Keratinocyte (primary cell): Measurements from ENCODE around the gene P2RY11. TPM values are rescaled to one million over a fixed set of nuclear protein-coding genes. Genes with fewer than 3 reads are reported as not detected.

ENCODE experiments used
- DNase-seq: peaks from one replicate; pipeline ENCODE4 v3.0.0-alpha.2; 2011; ENCODE audit warnings: low read depth, missing footprints, low spot score
- FAIRE-seq: peaks from 2 replicates; lab custom pipeline; 2011; peaks lifted over from hg19 to GRCh38; lab: Jason Lieb, UNC
- H2AFZ ChIP-seq: 2 replicates; pipeline ENCODE4 v1.6.0; 2012; ENCODE audit warnings: low read length, control low read depth, inconsistent platforms; ENCODE audit not compliant: control insufficient read depth
- H3K27ac ChIP-seq: 2 replicates; pipeline ENCODE4 v1.5.1; 2011; ENCODE audit warnings: low read length; ENCODE audit not compliant: control insufficient read depth, insufficient read depth
- H3K27me3 ChIP-seq: 3 replicates; pipeline ENCODE4 v1.6.0; 2011; ENCODE audit warnings: low read length; ENCODE audit not compliant: control insufficient read depth, insufficient read depth; ENCODE audit errors: extremely low read depth
- H3K36me3 ChIP-seq, 2 experiments: 2 replicates in 1 of 2; 3 replicates in 1 of 2; pipeline ENCODE4 v1.5.1; 2011; ENCODE audit warnings: low read length in 2 of 2, mild to moderate bottlenecking in 1 of 2; ENCODE audit not compliant: control insufficient read depth in 2 of 2, insufficient read depth in 2 of 2; ENCODE audit errors: extremely low read depth in 1 of 2
- H3K4me1 ChIP-seq: 3 replicates; pipeline ENCODE4 v1.5.1; 2011; ENCODE audit warnings: low read length; ENCODE audit not compliant: control insufficient read depth, insufficient read depth; ENCODE audit errors: extremely low read depth
- H3K4me2 ChIP-seq: 3 replicates; pipeline ENCODE4 v1.6.0; 2011; ENCODE audit warnings: low read depth, low read length; ENCODE audit not compliant: control insufficient read depth, insufficient read depth; ENCODE audit errors: extremely low read depth
- H3K4me3 ChIP-seq, 3 experiments: fragments of 200-600 bp in 1 of 3; sonication (generic) in 1 of 3; 2 replicates in 2 of 3; 3 replicates in 1 of 3; pipeline ENCODE4 v1.5.1; 2011 to 2016; ENCODE audit warnings: low read length in 3 of 3, mild to moderate bottlenecking in 3 of 3, control low read depth in 2 of 3, inconsistent platforms in 1 of 3, low read depth in 1 of 3, mixed read lengths in 1 of 3, mixed run types in 1 of 3, moderate library complexity in 1 of 3; ENCODE audit not compliant: control insufficient read depth in 2 of 3, insufficient read depth in 2 of 3; ENCODE audit errors: extremely low read depth in 1 of 3
- H3K79me2 ChIP-seq: 2 replicates; pipeline ENCODE4 v1.6.0; 2012; ENCODE audit warnings: low read length; ENCODE audit not compliant: control insufficient read depth, insufficient read depth
- H3K9ac ChIP-seq: 3 replicates; pipeline ENCODE4 v1.6.0; 2011; ENCODE audit warnings: low read length; ENCODE audit not compliant: control insufficient read depth, insufficient read depth; ENCODE audit errors: extremely low read depth
- H3K9me1 ChIP-seq: 3 replicates; pipeline ENCODE4 v1.6.0; 2011; ENCODE audit warnings: low read length; ENCODE audit not compliant: control insufficient read depth, insufficient read depth; ENCODE audit errors: extremely low read depth
- H3K9me3 ChIP-seq: 2 replicates; pipeline ENCODE4 v1.5.1; 2012; ENCODE audit warnings: low read depth, low read length; ENCODE audit not compliant: control insufficient read depth
- H4K20me1 ChIP-seq: 3 replicates; pipeline ENCODE4 v1.6.0; 2011; ENCODE audit warnings: low read length; ENCODE audit not compliant: control insufficient read depth, insufficient read depth; ENCODE audit errors: extremely low read depth
- CTCF ChIP-seq, 3 experiments: IDR thresholded peaks in 1 of 3; conservative IDR thresholded peaks in 1 of 3; optimal IDR thresholded peaks in 1 of 3; 2 replicates in 2 of 3; 3 replicates in 1 of 3; pipeline versions ENCODE3 to v1.5.1; 2011; ENCODE audit warnings: low read length in 3 of 3, mild to moderate bottlenecking in 3 of 3, moderate library complexity in 2 of 3, control low read depth in 1 of 3, inconsistent platforms in 1 of 3; ENCODE audit not compliant: insufficient read depth in 2 of 3; ENCODE audit errors: extremely low read depth in 1 of 3
- EZH2 ChIP-seq: IDR thresholded peaks from one replicate; pipeline ENCODE4 v1.6.1; 2012; ENCODE audit warnings: inconsistent platforms, mild to moderate bottlenecking, low read length, moderate library complexity
- dilution Hi-C: fragments of 300-500 bp; cut with MboI; formaldehyde crosslinking; loops from one replicate; pipeline ENCODE4 v1.7.0; 2020; ENCODE audit warnings: low sequenced_read_pairs; ENCODE audit not compliant: extremely low pct_ligation_motif_present
- polyA plus RNA-seq, 5 experiments: library from polyadenylated mRNA; depleted of rRNA in 3 of 5; stranded (reverse) in 3 of 5; stranded (forward) in 1 of 5; unstranded in 1 of 5; fragments of >200 nt; gene quantifications; 1 replicate in 1 of 5; 2 replicates in 3 of 5; 3 replicates in 1 of 5; pipeline versions ENCODE4 v1.2.1 to v1.2.3, GENCODE V29; 2011 to 2012; ENCODE audit warnings: missing spikeins in 2 of 5, low read depth in 1 of 5, low replicate concordance in 1 of 5

Gene P2RY11
- polyA plus RNA-seq, 1 donor (not counting 4 experiments of a cell fraction or from before 2014, with no cell fraction given): 3.2 TPM

- dilution Hi-C loops: no loop called here
- Histone ChIP-seq H3K79me2 (peaks cover 38% of the 10 kb centered on the region), H3K9ac (no peak overlapping the region), H2AFZ (no peak overlapping the region), H3K9me1 (no peaks in the 10 kb centered on the region), H3K36me3 (peaks cover 29 to 39% of the 10 kb centered on the region in 2 experiments), H3K27me3 (no peaks in the 10 kb centered on the region), H3K4me2 (no peak overlapping the region), H3K4me1 (peaks cover 12% of the 10 kb centered on the region), H3K27ac (no peak overlapping the region), H3K4me3 (no peak overlapping the region), H4K20me1 (peaks cover 13% of the 10 kb centered on the region), H3K9me3 (no peaks in the 10 kb centered on the region)
- TF ChIP-seq EZH2 (no peak), CTCF (optimal IDR thresholded peaks at IDR 0.05 in 1 of 3, IDR thresholded peaks at IDR 0.05 in 1 of 3, conservative IDR thresholded peaks at IDR 0.05 in 1 of 3; ENCODE audit: extremely low read depth in 1 of 3, insufficient read depth in 2 of 3, low read length in 3 of 3) (no peak)
- no peak for DNase-seq
- FAIRE-seq: no peak
Measured at GRCh38 chr19:10110972-10111317, 548 bp upstream of the P2RY11 start.

- Histone ChIP-seq H4K20me1 (peaks cover 13% of the 10 kb centered on the region), H3K27me3 (no peaks in the 10 kb centered on the region), H3K4me2 (no peak overlapping the region), H3K36me3 (peaks cover 38 to 51% of the 10 kb centered on the region in 2 experiments), H3K9me3 (no peaks in the 10 kb centered on the region), H3K79me2 (peaks cover 31% of the 10 kb centered on the region), H3K4me1 (peaks cover 8% of the 10 kb centered on the region), H2AFZ (no peak overlapping the region), H3K9me1 (no peaks in the 10 kb centered on the region), H3K9ac (no peak overlapping the region), H3K4me3 (no peak overlapping the region), H3K27ac (no peak overlapping the region)
- TF ChIP-seq CTCF (optimal IDR thresholded peaks at IDR 0.05 in 1 of 3, IDR thresholded peaks at IDR 0.05 in 1 of 3, conservative IDR thresholded peaks at IDR 0.05 in 1 of 3; ENCODE audit: extremely low read depth in 1 of 3, insufficient read depth in 2 of 3, low read length in 3 of 3) (no peak), EZH2 (no peak)
- no peak for DNase-seq
- no peak for FAIRE-seq
- dilution Hi-C loops: no loop called here
Measured at GRCh38 chr19:10112037-10112761, 706 bp downstream of the P2RY11 start.
